ENCODE results near the gene PKHD1.

The PKHD1 gene

GRCh38 chr6:51711876-51712275 is 375.5 kb downstream of the PKHD1 start:
- DNase-seq (ENCODE audit: low read depth, low spot score): no peak

GRCh38 chr6:51706086-51706485 is 381.3 kb downstream of the PKHD1 start:
- no peak for DNase-seq (ENCODE audit: low read depth, low spot score)

- DNase-seq (ENCODE audit: low read depth, low spot score): no peak
Observed at GRCh38 chr6:51704932-51705540, 382.4 kb downstream of the PKHD1 start.

GRCh38 chr6:51702851-51703250 is 384.6 kb downstream of the PKHD1 start:
- DNase-seq (ENCODE audit: low read depth, low spot score): no peak

- no peak for DNase-seq (ENCODE audit: low read depth, low spot score)
Observed at GRCh38 chr6:51684603-51685002, 402.8 kb downstream of the PKHD1 start.

GRCh38 chr6:51684038-51684437 is 403.4 kb downstream of the PKHD1 start:
- DNase-seq (ENCODE audit: low read depth, low spot score): no peak

- no peak for DNase-seq (ENCODE audit: low read depth, low spot score)
Observed at GRCh38 chr6:51678905-51679620, 408.4 kb downstream of the PKHD1 start.

- DNase-seq (ENCODE audit: low read depth, low spot score): no peak
Observed at GRCh38 chr6:51678274-51678673, 409.1 kb downstream of the PKHD1 start.

- DNase-seq (ENCODE audit: low read depth, low spot score): no peak
Observed at GRCh38 chr6:51675922-51676275, 411.5 kb downstream of the PKHD1 start.

- DNase-seq (ENCODE audit: low read depth, low spot score): no peak
Observed at GRCh38 chr6:51675020-51675921, 412.1 kb downstream of the PKHD1 start.

- no peak for DNase-seq (ENCODE audit: low read depth, low spot score)
Observed at GRCh38 chr6:51663525-51663924, 423.9 kb downstream of the PKHD1 start.

GRCh38 chr6:51660767-51661166 is 426.6 kb downstream of the PKHD1 start:
- DNase-seq (ENCODE audit: low read depth, low spot score): no peak

- DNase-seq (ENCODE audit: low read depth, low spot score): no peak
Observed at GRCh38 chr6:51657491-51657890, 429.9 kb downstream of the PKHD1 start.

- DNase-seq (ENCODE audit: low read depth, low spot score): no peak
Observed at GRCh38 chr6:51655517-51655916, 431.9 kb downstream of the PKHD1 start.

GRCh38 chr6:51654647-51655046 is 432.8 kb downstream of the PKHD1 start:
- DNase-seq (ENCODE audit: low read depth, low spot score): no peak

- DNase-seq (ENCODE audit: low read depth, low spot score): no peak
Observed at GRCh38 chr6:51651132-51651817, 436.1 kb downstream of the PKHD1 start.

GRCh38 chr6:51648774-51649173 is 438.6 kb downstream of the PKHD1 start:
- DNase-seq (ENCODE audit: low read depth, low spot score): no peak

GRCh38 chr6:51648236-51648635 is 439.2 kb downstream of the PKHD1 start:
- no peak for DNase-seq (ENCODE audit: low read depth, low spot score)

- no peak for DNase-seq (ENCODE audit: low read depth, low spot score)
Observed at GRCh38 chr6:51644426-51644825, 443.0 kb downstream of the PKHD1 start.

GRCh38 chr6:51640021-51640420 is 447.4 kb downstream of the PKHD1 start:
- DNase-seq (ENCODE audit: low read depth, low spot score): no peak

- DNase-seq (ENCODE audit: low read depth, low spot score): no peak
Observed at GRCh38 chr6:51633424-51633823, 454.0 kb downstream of the PKHD1 start.

- no peak for DNase-seq (ENCODE audit: low read depth, low spot score)
Observed at GRCh38 chr6:51630011-51630410, 457.4 kb downstream of the PKHD1 start.

All from brain pericyte (primary cell).